HG03442 (cell line): ENCODE data around the gene SLC19A1.

Source experiments
- ATAC-seq: cut with Tn5 transposase; IDR thresholded peaks from one replicate; pipeline ENCODE4 v1.9.1; 2021; ENCODE audit warnings: mild to moderate bottlenecking, moderate library complexity; ENCODE audit not compliant: unreplicated experiment

SLC19A1 gene

GRCh38 chr21:45559216-45560105 lies 17.2 kb upstream of the SLC19A1 start:
- ATAC-seq, result no peak

- ATAC-seq, result no peak
Observed at GRCh38 chr21:45558044-45558721, 15.9 kb upstream of the SLC19A1 start.

GRCh38 chr21:45557616-45558043 lies 15.4 kb upstream of the SLC19A1 start:
- no peak for ATAC-seq

- ATAC-seq, result no peak
Observed at GRCh38 chr21:45556645-45557615, 14.7 kb upstream of the SLC19A1 start.

- no peak for ATAC-seq
Observed at GRCh38 chr21:45556302-45556644, 14.0 kb upstream of the SLC19A1 start.

GRCh38 chr21:45555557-45556301 lies 13.5 kb upstream of the SLC19A1 start:
- ATAC-seq, result no peak

- ATAC-seq, result no peak
Observed at GRCh38 chr21:45555251-45555556, 13.0 kb upstream of the SLC19A1 start.

- peak; percentile 55 for ATAC-seq
Observed at GRCh38 chr21:45554477-45555175, 12.4 kb upstream of the SLC19A1 start.

- no peak for ATAC-seq
Observed at GRCh38 chr21:45552696-45553391, 10.6 kb upstream of the SLC19A1 start.

GRCh38 chr21:45551783-45552695 lies 9.8 kb upstream of the SLC19A1 start:
- no peak for ATAC-seq

- no peak for ATAC-seq
Observed at GRCh38 chr21:45551316-45551715, 9.1 kb upstream of the SLC19A1 start.

- no peak for ATAC-seq
Observed at GRCh38 chr21:45550522-45551210, 8.4 kb upstream of the SLC19A1 start.

GRCh38 chr21:45549626-45550463 lies 7.6 kb upstream of the SLC19A1 start:
- ATAC-seq, result no peak

- no peak for ATAC-seq
Observed at GRCh38 chr21:45548711-45549491, 6.7 kb upstream of the SLC19A1 start.

GRCh38 chr21:45547545-45547900 lies 5.3 kb upstream of the SLC19A1 start:
- no peak for ATAC-seq
